CD14-positive monocyte (primary cell): Measurements from ENCODE around the gene KLHL21. TPM values are rescaled to one million over a fixed set of nuclear protein-coding genes. Genes with fewer than 3 reads are reported as not detected.

Source experiments
- DNase-seq, 3 donors: peaks; one replicate each; pipeline ENCODE4 v3.0.0-alpha.2; 2011 to 2022
- H2AFZ ChIP-seq: 2 replicates; pipeline ENCODE4 v1.6.0; 2012; ENCODE audit warnings: mild to moderate bottlenecking, low read depth, low read length, inconsistent platforms; ENCODE audit not compliant: insufficient read depth, poor library complexity, severe bottlenecking
- H3K27ac ChIP-seq, 2 donors: 1 replicate in 1 of 2; 2 replicates in 1 of 2; pipeline ENCODE4 v1.5.1; 2012 to 2013; ENCODE audit warnings: low read length in 2 of 2, control low read depth in 1 of 2, inconsistent platforms in 1 of 2, low read depth in 1 of 2, mild to moderate bottlenecking in 1 of 2
- H3K27me3 ChIP-seq, 2 donors: one replicate each; pipeline versions ENCODE4 v1.6.0 to v1.6.1; 2011 to 2013; ENCODE audit warnings: low read length in 2 of 2; ENCODE audit not compliant: control insufficient read depth in 2 of 2, insufficient read depth in 2 of 2
- H3K36me3 ChIP-seq, 2 donors: replicated peaks in 1 of 2; 1 replicate in 1 of 2; 2 replicates in 1 of 2; pipeline versions ENCODE4 v1.5.1 to v1.6.1; 2012 to 2013; ENCODE audit warnings: low read length in 2 of 2, control low read depth in 1 of 2, inconsistent platforms in 1 of 2, mild to moderate bottlenecking in 1 of 2; ENCODE audit not compliant: insufficient read depth in 2 of 2, control insufficient read depth in 1 of 2
- H3K4me1 ChIP-seq, 2 donors: 1 replicate in 1 of 2; 2 replicates in 1 of 2; pipeline versions ENCODE4 v1.5.1 to v1.6.1; 2012 to 2013; ENCODE audit warnings: low read length in 2 of 2, control low read depth in 1 of 2, inconsistent platforms in 1 of 2, mild to moderate bottlenecking in 1 of 2, moderate library complexity in 1 of 2; ENCODE audit not compliant: insufficient read depth in 2 of 2, control insufficient read depth in 1 of 2
- H3K4me2 ChIP-seq: replicated peaks from 2 replicates; pipeline ENCODE3; 2012; ENCODE audit warnings: low read length, moderate library complexity, mild to moderate bottlenecking; ENCODE audit not compliant: poor library complexity, severe bottlenecking; ENCODE audit errors: extremely low read depth
- H3K4me3 ChIP-seq, 3 experiments: fragments of 200-600 bp in 1 of 3; sonication (generic) in 1 of 3; replicated peaks in 1 of 3; 1 replicate in 2 of 3; 2 replicates in 1 of 3; pipeline ENCODE4 v1.5.1; 2011 to 2013; ENCODE audit warnings: low read length in 3 of 3, mild to moderate bottlenecking in 3 of 3, control low read depth in 2 of 3, low read depth in 2 of 3, inconsistent platforms in 1 of 3, moderate library complexity in 1 of 3
- H3K79me2 ChIP-seq: 2 replicates; pipeline ENCODE4 v1.6.0; 2012; ENCODE audit warnings: mild to moderate bottlenecking, control low read depth, inconsistent platforms, low read length, moderate library complexity; ENCODE audit not compliant: insufficient read depth
- H3K9ac ChIP-seq: 2 replicates; pipeline ENCODE4 v1.6.0; 2017; ENCODE audit warnings: low read length, mild to moderate bottlenecking; ENCODE audit not compliant: insufficient read depth, poor library complexity, severe bottlenecking
- H3K9me3 ChIP-seq, 2 donors: replicated peaks in 1 of 2; 1 replicate in 1 of 2; 2 replicates in 1 of 2; pipeline versions ENCODE4 v1.5.1 to v1.6.1; 2012 to 2013; ENCODE audit warnings: low read length in 2 of 2, control low read depth in 1 of 2; ENCODE audit not compliant: control insufficient read depth in 1 of 2, insufficient read depth in 1 of 2
- H4K20me1 ChIP-seq: 2 replicates; pipeline ENCODE4 v1.6.0; 2012; ENCODE audit warnings: mild to moderate bottlenecking, low read length, control low read depth, moderate library complexity; ENCODE audit not compliant: insufficient read depth
- H3K27ac Mint-ChIP-seq, 7 donors: one replicate each; pipeline ENCODE4 v1.8.0; 2020; ENCODE audit warnings: mild to moderate bottlenecking in 7 of 7, mixed read lengths in 7 of 7, moderate library complexity in 6 of 7, inconsistent platforms in 2 of 7
- H3K27me3 Mint-ChIP-seq, 3 donors: one replicate each; pipeline ENCODE4 v1.8.0; 2021 to 2022; ENCODE audit warnings: low read depth in 3 of 3, mild to moderate bottlenecking in 3 of 3, mixed read lengths in 3 of 3, moderate library complexity in 3 of 3, inconsistent platforms in 1 of 3
- H3K36me3 Mint-ChIP-seq, 2 donors: one replicate each; pipeline ENCODE4 v1.8.0; 2020; ENCODE audit warnings: mixed read lengths in 2 of 2, inconsistent platforms in 1 of 2, mild to moderate bottlenecking in 1 of 2
- H3K4me1 Mint-ChIP-seq: one replicate; pipeline ENCODE4 v1.8.0; 2020; ENCODE audit warnings: mild to moderate bottlenecking, mixed read lengths
- H3K4me3 Mint-ChIP-seq, 2 donors: one replicate each; pipeline ENCODE4 v1.8.0; 2020; ENCODE audit warnings: mild to moderate bottlenecking in 2 of 2, mixed read lengths in 2 of 2, moderate library complexity in 1 of 2
- H3K9me3 Mint-ChIP-seq, 7 donors: one replicate each; pipeline ENCODE4 v1.8.0; 2020 to 2022; ENCODE audit warnings: mixed read lengths in 7 of 7, mild to moderate bottlenecking in 6 of 7, moderate library complexity in 6 of 7, inconsistent platforms in 2 of 7
- WGBS: methylation state at CpG from one replicate; pipeline ENCODE4 v1.1.5; 2013; ENCODE audit warnings: missing lambda C conversion rate; ENCODE audit not compliant: insufficient coverage; 5-methylcytosine and 5-hydroxymethylcytosine counted together
- intact Hi-C, 2 donors: fragments of 100-400 bp; cut with micrococcal nuclease; formaldehyde crosslinking; loops; one replicate each; pipeline versions ENCODE4 v1.15.0 to v1.15.1; 2023
- polyA minus RNA-seq: library from RNA; depleted of rRNA, polyadenylated mRNA; stranded (reverse); fragments of >200 nt; gene quantifications from 2 replicates; pipeline ENCODE4 v1.2.3, GENCODE V29; 2012
- polyA plus RNA-seq, 3 donors: library from polyadenylated mRNA; depleted of rRNA in 1 of 3; unstranded in 2 of 3; stranded (reverse) in 1 of 3; fragments of 300-500 nt in 2 of 3; fragments of >200 nt in 1 of 3; fragmentation: Illumina TruSeq in 2 of 3; gene quantifications; 1 replicate in 2 of 3; 2 replicates in 1 of 3; pipeline ENCODE4 v1.2.3, GENCODE V29; 2012 to 2021
- total RNA-seq, 12 experiments: library from RNA in 1 of 12; stranded (reverse) in 1 of 12; fragments of 120-200 nt in 1 of 12; gene quantifications; one replicate each; pipeline ENCODE4 v1.2.4 and lab custom pipeline; 2013 to 2026; ENCODE audit warnings: mixed read lengths in 6 of 12, inconsistent platforms in 1 of 12
- TF ChIP-seq, protein P1 (sequence below): fragments of 200-600 bp; IDR thresholded peaks from one replicate; pipeline ENCODE4 v1.8.0; 2022; ENCODE audit warnings: antibody characterized with exemption, mild to moderate bottlenecking

Gene KLHL21, protein sequence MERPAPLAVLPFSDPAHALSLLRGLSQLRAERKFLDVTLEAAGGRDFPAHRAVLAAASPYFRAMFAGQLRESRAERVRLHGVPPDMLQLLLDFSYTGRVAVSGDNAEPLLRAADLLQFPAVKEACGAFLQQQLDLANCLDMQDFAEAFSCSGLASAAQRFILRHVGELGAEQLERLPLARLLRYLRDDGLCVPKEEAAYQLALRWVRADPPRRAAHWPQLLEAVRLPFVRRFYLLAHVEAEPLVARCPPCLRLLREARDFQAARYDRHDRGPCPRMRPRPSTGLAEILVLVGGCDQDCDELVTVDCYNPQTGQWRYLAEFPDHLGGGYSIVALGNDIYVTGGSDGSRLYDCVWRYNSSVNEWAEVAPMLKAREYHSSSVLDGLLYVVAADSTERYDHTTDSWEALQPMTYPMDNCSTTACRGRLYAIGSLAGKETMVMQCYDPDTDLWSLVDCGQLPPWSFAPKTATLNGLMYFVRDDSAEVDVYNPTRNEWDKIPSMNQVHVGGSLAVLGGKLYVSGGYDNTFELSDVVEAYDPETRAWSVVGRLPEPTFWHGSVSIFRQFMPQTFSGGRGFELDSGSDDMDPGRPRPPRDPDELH
- 11.5 TPM for total RNA-seq (2013)
- polyA plus RNA-seq (10 to 100 TPM in 1 of 3 donors, 1 to 10 TPM in 2; 5.9 to 31.0 (median 7.3) TPM), polyA minus RNA-seq (33.1 and 42.0 TPM in 2 replicates), total RNA-seq (lab: John Stamatoyannopoulos, UW) (195 to 611 (median 297) reads per million in 11 experiments)

DNA sequence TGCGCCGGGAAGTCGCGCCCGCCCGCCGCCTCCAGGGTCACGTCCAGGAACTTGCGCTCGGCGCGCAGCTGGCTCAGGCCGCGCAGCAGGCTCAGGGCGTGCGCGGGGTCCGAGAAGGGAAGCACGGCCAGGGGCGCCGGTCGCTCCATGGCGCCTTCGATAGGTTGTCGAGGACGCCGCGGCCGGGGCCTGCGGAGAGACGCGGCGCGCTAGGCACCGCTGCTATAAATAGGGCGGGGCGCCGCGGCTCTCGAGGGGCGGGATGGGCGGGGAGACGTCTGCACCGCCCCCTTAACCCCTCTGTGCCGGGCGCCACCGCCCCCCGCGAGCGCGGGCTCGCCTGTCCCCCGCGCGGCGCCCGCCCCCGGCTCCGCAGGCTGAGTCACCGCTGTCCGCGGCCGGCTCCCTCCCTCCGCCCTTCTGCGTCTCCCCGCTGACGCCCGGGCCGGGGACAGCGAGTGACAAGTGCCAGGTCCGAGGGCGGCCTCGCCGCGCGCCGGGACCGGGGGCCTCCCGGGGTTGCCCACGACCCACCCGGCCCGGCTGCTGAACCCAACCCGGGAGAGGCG lies at the start of gene KLHL21:
TSS of gene KLHL21 (minus strand) at position 201 of the 569 bp plus-strand sequence. CDS start at position 149, 52 bp downstream.
- H3K27me3 Mint-ChIP-seq: peaks cover 3 to 9% (median 9%) of the 10 kb centered on the region in 3 donors
- peak within 1 kb of the TSS; percentile 98 to 99 for H3K27ac ChIP-seq
- peak within 1 kb of the TSS; percentile 74 to 93 (median 78) for H3K4me3 ChIP-seq
- intact Hi-C loops: loop anchor here in 1 of 2 donors (1.0 to 10.0 kb wide), 2 partner anchors 11 to 182 kb away; partner anchors contain the start of genes CAMTA1 and PHF13
- WGBS: under 1% methylated on average over 73 of the region's 84 CpGs
- H3K9me3 ChIP-seq: no peaks in the 10 kb centered on the region
- H3K4me2 ChIP-seq: peak within 1 kb of the TSS; percentile 94
- H3K36me3 ChIP-seq: peaks cover 3 to 5% of the 10 kb centered on the region in 2 donors
- H3K79me2 ChIP-seq: peaks cover 47% of the 10 kb centered on the region
- no peaks in the 10 kb centered on the region for H3K27me3 ChIP-seq
- TF ChIP-seq, protein P1, sequence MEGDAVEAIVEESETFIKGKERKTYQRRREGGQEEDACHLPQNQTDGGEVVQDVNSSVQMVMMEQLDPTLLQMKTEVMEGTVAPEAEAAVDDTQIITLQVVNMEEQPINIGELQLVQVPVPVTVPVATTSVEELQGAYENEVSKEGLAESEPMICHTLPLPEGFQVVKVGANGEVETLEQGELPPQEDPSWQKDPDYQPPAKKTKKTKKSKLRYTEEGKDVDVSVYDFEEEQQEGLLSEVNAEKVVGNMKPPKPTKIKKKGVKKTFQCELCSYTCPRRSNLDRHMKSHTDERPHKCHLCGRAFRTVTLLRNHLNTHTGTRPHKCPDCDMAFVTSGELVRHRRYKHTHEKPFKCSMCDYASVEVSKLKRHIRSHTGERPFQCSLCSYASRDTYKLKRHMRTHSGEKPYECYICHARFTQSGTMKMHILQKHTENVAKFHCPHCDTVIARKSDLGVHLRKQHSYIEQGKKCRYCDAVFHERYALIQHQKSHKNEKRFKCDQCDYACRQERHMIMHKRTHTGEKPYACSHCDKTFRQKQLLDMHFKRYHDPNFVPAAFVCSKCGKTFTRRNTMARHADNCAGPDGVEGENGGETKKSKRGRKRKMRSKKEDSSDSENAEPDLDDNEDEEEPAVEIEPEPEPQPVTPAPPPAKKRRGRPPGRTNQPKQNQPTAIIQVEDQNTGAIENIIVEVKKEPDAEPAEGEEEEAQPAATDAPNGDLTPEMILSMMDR: no peak
- peak within 1 kb of the TSS; percentile 97 for H3K9ac ChIP-seq
- peak within 1 kb of the TSS; percentile 97 to 99 (median 98) for H3K27ac Mint-ChIP-seq
- peaks cover 33% of the 10 kb centered on the region for H3K4me1 Mint-ChIP-seq
- peaks cover 8 to 19% of the 10 kb centered on the region in 2 donors for H3K36me3 Mint-ChIP-seq
- peaks cover 46% of the 10 kb centered on the region for H4K20me1 ChIP-seq
- peak within 1 kb of the TSS; percentile 89 to 95 for H3K4me3 Mint-ChIP-seq
- H2AFZ ChIP-seq: peak within 1 kb of the TSS; percentile 84
- peaks cover 0 to 2% (median 0%) of the 10 kb centered on the region in 7 donors for H3K9me3 Mint-ChIP-seq
- peaks cover 40 to 55% of the 10 kb centered on the region in 2 donors for H3K4me1 ChIP-seq
- peak; percentile 86 to 93 (median 90) for DNase-seq

DNA sequence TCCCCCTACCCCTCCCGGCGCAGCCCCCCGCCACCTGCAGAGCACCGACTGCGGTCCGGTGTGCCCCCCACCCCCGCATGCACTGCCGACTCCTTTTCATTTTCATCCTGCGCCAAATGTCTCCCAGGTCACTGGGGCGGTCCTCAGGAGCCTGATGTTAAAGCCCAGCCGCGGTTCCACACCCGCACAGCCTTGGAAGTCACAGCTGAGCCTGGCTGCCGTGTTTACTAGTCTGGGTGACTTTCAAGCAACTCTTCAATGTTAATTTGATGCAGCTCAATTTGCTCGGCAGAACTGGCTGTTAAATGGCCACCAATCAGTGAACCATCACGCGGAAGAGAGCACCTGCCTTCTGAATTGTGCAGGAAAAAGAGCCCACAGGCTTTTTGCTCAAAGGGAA lies 49.2 kb upstream of the KLHL21 start:
- no peak overlapping the region for H3K27ac ChIP-seq
- peaks cover 5% of the 10 kb centered on the region for H3K4me1 Mint-ChIP-seq
- peaks cover 38 to 60% of the 10 kb centered on the region in 2 donors for H3K36me3 Mint-ChIP-seq
- H2AFZ ChIP-seq: no peak overlapping the region
- WGBS: 97% methylated on average over 17 of the region's 17 CpGs
- H3K4me1 ChIP-seq: no peaks in the 10 kb centered on the region
- no peak overlapping the region for H3K27ac Mint-ChIP-seq
- H3K4me2 ChIP-seq: no peak overlapping the region
- no peaks in the 10 kb centered on the region for H3K9me3 ChIP-seq
- TF ChIP-seq, protein P1: no peak
- H3K79me2 ChIP-seq: no peaks in the 10 kb centered on the region
- H3K27me3 ChIP-seq: no peaks in the 10 kb centered on the region
- no peaks in the 10 kb centered on the region for H4K20me1 ChIP-seq
- H3K4me3 ChIP-seq: no peak overlapping the region
- H3K4me3 Mint-ChIP-seq: no peak overlapping the region
- H3K27me3 Mint-ChIP-seq: peaks cover 0 to 4% (median 0%) of the 10 kb centered on the region in 3 donors
- intact Hi-C loops: no loop called here
- peaks cover 34 to 62% of the 10 kb centered on the region in 2 donors for H3K36me3 ChIP-seq
- no peaks in the 10 kb centered on the region for H3K9me3 Mint-ChIP-seq
- no peak overlapping the region for H3K9ac ChIP-seq
- DNase-seq: no peak
